Measurements from ENCODE around the gene CD9. TPM values are rescaled to one million over a fixed set of nuclear protein-coding genes. Genes with fewer than 3 reads are reported as not detected.

The CD9 gene
- total and polyA plus RNA-seq, 2 of the 8 experiments (the other 6 are each of a cell fraction or from before 2014, with no cell fraction given), result 168 to 319 TPM

GRCh38 chr12:6285532-6286306 lies 85.5 kb downstream of the CD9 start (continued):
- no peak for TF ChIP-seq KDM4A (IDR thresholded peaks at IDR 0.05; ENCODE audit: low read depth, low read length, severe bottlenecking)
- TF ChIP-seq RXRA (IDR thresholded peaks at IDR 0.05; ENCODE audit: insufficient read depth, low read depth, low read length), result no peak
- no peak for TF ChIP-seq BRCA1 (IDR thresholded peaks at IDR 0.05; ENCODE audit: low read depth, low read length)
- no peak for TF ChIP-seq ATF3 (IDR thresholded peaks at IDR 0.05; ENCODE audit: insufficient read depth, low read depth, low read length)
- no peak for TF ChIP-seq SP1 (IDR thresholded peaks at IDR 0.05; ENCODE audit: low read depth, low read length)
- TF ChIP-seq CHD2 (IDR thresholded peaks at IDR 0.05; ENCODE audit: low read length), result no peak
- TF ChIP-seq TAF1 (IDR thresholded peaks at IDR 0.05; ENCODE audit: low read depth, low read length), result no peak
- no peak for TF ChIP-seq RAD21 (IDR thresholded peaks at IDR 0.05 in 1 of 2, conservative IDR thresholded peaks at IDR 0.05 in 1 of 2; ENCODE audit: low read depth in 2 of 2, low read length in 2 of 2)
- no peak for TF ChIP-seq KDM1A (IDR thresholded peaks at IDR 0.05; ENCODE audit: borderline replicate concordance, low read length)
- TF ChIP-seq BACH1 (IDR thresholded peaks at IDR 0.05; ENCODE audit: low read length), result no peak
- TF ChIP-seq E2F6 (IDR thresholded peaks at IDR 0.05), result no peak
- TF ChIP-seq CBX8 (IDR thresholded peaks at IDR 0.05; ENCODE audit: borderline replicate concordance, low read depth, low read length), result no peak

Small RNA genes lying within 50 kb of the gene (small RNA-seq; reads per million reads assigned to genes)
- gene ATP5MFP5 (ENCODE audit: insufficient read depth) (not detected), gene RF00019 (ENCODE audit: insufficient read depth) (not detected)

Other genes with a start within 250 kb of the CD9 start
- gene VWF, start 75.7 kb upstream of the CD9 start, total RNA-seq (2021; fragmentation: NEBNext Ultra II Directional; extraction: Animal tissue kit (Norgen Biotek cat#: 25700)), result 0.60 and 0.63 TPM in 2 replicates
- 0.39 and 0.67 TPM in 2 replicates for gene VWF, start 75.7 kb upstream of the CD9 start, polyA plus RNA-seq (2011; rRNA removed)
- gene PLEKHG6, start 110.3 kb downstream of the CD9 start, total RNA-seq (2021; fragmentation: NEBNext Ultra II Directional; extraction: Animal tissue kit (Norgen Biotek cat#: 25700)), result 25.5 and 32.5 TPM in 2 replicates
- 23.1 and 38.1 TPM in 2 replicates for gene PLEKHG6, start 110.3 kb downstream of the CD9 start, polyA plus RNA-seq (2011; rRNA removed)
- 42.1 and 45.8 TPM in 2 replicates for gene TNFRSF1A, start 141.7 kb downstream of the CD9 start, total RNA-seq (2021; fragmentation: NEBNext Ultra II Directional; extraction: Animal tissue kit (Norgen Biotek cat#: 25700))
- 28.7 and 48.7 TPM in 2 replicates for gene TNFRSF1A, start 141.7 kb downstream of the CD9 start, polyA plus RNA-seq (2011; rRNA removed)
- 85.5 and 89.0 TPM in 2 replicates for gene SCNN1A, start 175.2 kb downstream of the CD9 start, total RNA-seq (2021; fragmentation: NEBNext Ultra II Directional; extraction: Animal tissue kit (Norgen Biotek cat#: 25700))
- gene SCNN1A, start 175.2 kb downstream of the CD9 start, polyA plus RNA-seq (2011; rRNA removed), result 156 and 192 TPM in 2 replicates
- 6.3 and 6.7 TPM in 2 replicates for gene LTBR, start 183.8 kb downstream of the CD9 start, total RNA-seq (2021; fragmentation: NEBNext Ultra II Directional; extraction: Animal tissue kit (Norgen Biotek cat#: 25700))
- 5.1 and 9.2 TPM in 2 replicates for gene LTBR, start 183.8 kb downstream of the CD9 start, polyA plus RNA-seq (2011; rRNA removed)
- gene CD27, start 244.6 kb downstream of the CD9 start, total RNA-seq (2021; fragmentation: NEBNext Ultra II Directional; extraction: Animal tissue kit (Norgen Biotek cat#: 25700)), result 0.28 TPM in 1 of 2 replicates, not detected in the other
- 0.39 TPM in 2 replicates for gene CD27, start 244.6 kb downstream of the CD9 start, polyA plus RNA-seq (2011; rRNA removed)

All from H1 (cell line).